Spinal cord (tissue), 10 donors: ENCODE results near the gene CSAD. TPM values are rescaled to one million over a fixed set of nuclear protein-coding genes. Genes with fewer than 3 reads are reported as not detected.
"Not testable (repeated sequence)": the region's sequence is repeated elsewhere in the genome, so short reads cannot be mapped to it uniquely, and the experiment has no call there.

ENCODE experiments used
- DNase-seq, 6 donors: peaks; one replicate each; pipeline versions ENCODE4 v3.0.0 to v3.0.0-alpha.2; 2013 to 2015; ENCODE audit warnings: low spot score in 6 of 6, low read depth in 4 of 6
- H3K27ac ChIP-seq: one replicate; pipeline ENCODE4 v1.5.1; 2013; ENCODE audit warnings: low read depth, low read length, control low read depth
- H3K27me3 ChIP-seq: one replicate; pipeline ENCODE4 v1.6.1; 2013; ENCODE audit warnings: low read length; ENCODE audit not compliant: control insufficient read depth, insufficient read depth
- H3K36me3 ChIP-seq: one replicate; pipeline ENCODE4 v1.6.1; 2013; ENCODE audit warnings: low read length; ENCODE audit not compliant: control insufficient read depth, insufficient read depth
- H3K4me1 ChIP-seq: one replicate; pipeline ENCODE4 v1.6.1; 2013; ENCODE audit warnings: low read length; ENCODE audit not compliant: control insufficient read depth, insufficient read depth
- H3K4me3 ChIP-seq: one replicate; pipeline ENCODE4 v1.5.1; 2013; ENCODE audit warnings: low read depth, low read length, control low read depth
- H3K9me3 ChIP-seq: one replicate; pipeline ENCODE4 v1.6.1; 2013; ENCODE audit warnings: low read length; ENCODE audit not compliant: control insufficient read depth, insufficient read depth
- WGBS: methylation state at CpG from one replicate; pipeline ENCODE4 v1.1.5; 2013; ENCODE audit warnings: missing lambda C conversion rate; ENCODE audit not compliant: insufficient coverage; 5-methylcytosine and 5-hydroxymethylcytosine counted together
- polyA plus RNA-seq, 2 donors: library from polyadenylated mRNA; unstranded; fragments of 120-200 nt; gene quantifications; one replicate each; pipeline ENCODE4 v1.2.1, GENCODE V29; 2013; ENCODE audit not compliant: insufficient read length in 2 of 2
- total RNA-seq, 2 donors: library from RNA; depleted of rRNA in 1 of 2; stranded (reverse); fragments of 120-200 nt in 1 of 2; fragments of >200 nt in 1 of 2; gene quantifications; one replicate each; pipeline versions ENCODE4 v1.2.3 to v1.2.4, GENCODE V29; 2013 to 2014
- donor health status: healthy.

CSAD gene
- total and polyA plus RNA-seq, 4 donors = 22.3 to 127 (median 41.3) TPM

- Histone ChIP-seq H3K4me1 (peaks cover 13% of the 10 kb centered on the region), H3K27ac (no peak overlapping the region), H3K27me3 (no peaks in the 10 kb centered on the region), H3K36me3 (peaks cover 34% of the 10 kb centered on the region), H3K9me3 (no peaks in the 10 kb centered on the region), H3K4me3 (no peak overlapping the region)
- no peak for DNase-seq
- 49% methylated on average over 4 of the region's 4 CpGs for WGBS
Measured at GRCh38 chr12:53174881-53175491, 5.7 kb downstream of the CSAD start.

GRCh38 chr12:53173085-53173715 is 7.5 kb downstream of the CSAD start:
- WGBS = 83% methylated on average over 7 of the region's 10 CpGs
- Histone ChIP-seq H3K4me1 (peaks cover 8% of the 10 kb centered on the region), H3K9me3 (no peaks in the 10 kb centered on the region), H3K27ac (no peak overlapping the region), H3K4me3 (no peak overlapping the region), H3K27me3 (no peaks in the 10 kb centered on the region), H3K36me3 (peaks cover 40% of the 10 kb centered on the region)
- no peak for DNase-seq

- H3K36me3 ChIP-seq = peaks cover 40% of the 10 kb centered on the region
- peaks cover 8% of the 10 kb centered on the region for H3K4me1 ChIP-seq
- DNase-seq = no peak
- H3K27me3 ChIP-seq = no peaks in the 10 kb centered on the region
- 89% methylated on average over 11 of the region's 11 CpGs for WGBS
- H3K4me3 ChIP-seq = no peak overlapping the region
- H3K27ac ChIP-seq = no peak overlapping the region
- H3K9me3 ChIP-seq = no peaks in the 10 kb centered on the region
Measured at GRCh38 chr12:53172352-53172751, 8.4 kb downstream of the CSAD start.

- H3K9me3 ChIP-seq = no peaks in the 10 kb centered on the region
- H3K4me3 ChIP-seq = no peak overlapping the region
- 81% methylated on average over 3 of the region's 10 CpGs for WGBS
- peaks cover 8% of the 10 kb centered on the region for H3K4me1 ChIP-seq
- no peak overlapping the region for H3K27ac ChIP-seq
- no peaks in the 10 kb centered on the region for H3K27me3 ChIP-seq
- peaks cover 40% of the 10 kb centered on the region for H3K36me3 ChIP-seq
- peak in 1 of 6 donors; percentile 23 for DNase-seq
Measured at GRCh38 chr12:53171725-53172329, 8.9 kb downstream of the CSAD start.

GRCh38 chr12:53170876-53171724 is 9.6 kb downstream of the CSAD start:
- Histone ChIP-seq H3K9me3 (no peaks in the 10 kb centered on the region), H3K27me3 (no peaks in the 10 kb centered on the region), H3K4me1 (peaks cover 8% of the 10 kb centered on the region), H3K36me3 (peaks cover 40% of the 10 kb centered on the region), H3K4me3 (no peak overlapping the region), H3K27ac (no peak overlapping the region)
- DNase-seq = no peak
- WGBS = 81% methylated on average over 9 of the region's 14 CpGs

GRCh38 chr12:53170215-53170614 is 10.5 kb downstream of the CSAD start:
- Histone ChIP-seq H3K9me3 (no peaks in the 10 kb centered on the region), H3K4me3 (no peak overlapping the region), H3K36me3 (peaks cover 40% of the 10 kb centered on the region), H3K27me3 (no peaks in the 10 kb centered on the region), H3K27ac (no peak overlapping the region), H3K4me1 (peaks cover 8% of the 10 kb centered on the region)
- 77% methylated on average over 7 of the region's 8 CpGs for WGBS
- DNase-seq = no peak

- no peak for DNase-seq
- Histone ChIP-seq H3K4me3 (no peak overlapping the region), H3K27ac (no peak overlapping the region), H3K36me3 (peaks cover 40% of the 10 kb centered on the region), H3K27me3 (no peaks in the 10 kb centered on the region), H3K9me3 (no peaks in the 10 kb centered on the region), H3K4me1 (peaks cover 8% of the 10 kb centered on the region)
- 100% methylated on average over 5 of the region's 7 CpGs for WGBS
Measured at GRCh38 chr12:53169644-53170043, 11.1 kb downstream of the CSAD start.

- Histone ChIP-seq H3K27ac (no peak overlapping the region), H3K9me3 (no peaks in the 10 kb centered on the region), H3K4me1 (peaks cover 5% of the 10 kb centered on the region), H3K4me3 (no peak overlapping the region), H3K27me3 (no peaks in the 10 kb centered on the region), H3K36me3 (peaks cover 26% of the 10 kb centered on the region)
- no peak for DNase-seq
Measured at GRCh38 chr12:53166837-53167236, 13.9 kb downstream of the CSAD start.

- H3K4me1 ChIP-seq, H3K9me3 ChIP-seq, DNase-seq, H3K27me3 ChIP-seq, H3K4me3 ChIP-seq, H3K27ac ChIP-seq: not testable (repeated sequence)
- WGBS = 60% methylated on average over 1 of the region's 2 CpGs
- H3K36me3 ChIP-seq = peaks cover 25% of the 10 kb centered on the region
Measured at GRCh38 chr12:53163008-53163407, 17.7 kb downstream of the CSAD start.
